Endothelial cell of umbilical vein (primary cell): ENCODE data around the gene SNX18. TPM values are rescaled to one million over a fixed set of nuclear protein-coding genes. Genes with fewer than 3 reads are reported as not detected.

Experiments
- BruUV-seq: library from RNA; stranded (reverse); fragments of 400-500 nt; replicated peaks from 2 replicates; lab custom pipeline; 2021; lab: Mats Ljungman, UMichigan
- CTCF ChIA-PET: fragments of 300-600, 350-600 bp; sonication (Branson Sonifier 250); formaldehyde crosslinking; loops from one replicate; lab custom pipeline; 2021; ENCODE audit warnings: antibody characterized with exemption, inconsistent platforms; lab: Charles Lee
- POLR2A ChIA-PET: fragments of 300-600, 350-600 bp; sonication (Branson Sonifier 250); formaldehyde crosslinking; loops from one replicate; lab custom pipeline; 2021; ENCODE audit warnings: antibody characterized with exemption, inconsistent platforms; lab: Charles Lee
- DNase-seq: peaks from one replicate; pipeline ENCODE4 v3.0.0-alpha.2; 2011; ENCODE audit warnings: low read depth, low spot score
- FAIRE-seq: peaks from 2 replicates; lab custom pipeline; 2011; peaks lifted over from hg19 to GRCh38; lab: Jason Lieb, UNC
- H2AFZ ChIP-seq: 2 replicates; pipeline ENCODE4 v1.6.0; 2012; ENCODE audit warnings: low read depth, low read length, control low read depth, inconsistent platforms
- H3K27ac ChIP-seq: 2 replicates; pipeline ENCODE4 v1.5.1; 2011; ENCODE audit warnings: low read depth, mild to moderate bottlenecking, control low read depth, low read length, moderate library complexity; ENCODE audit not compliant: insufficient read depth
- H3K27me3 ChIP-seq, 2 experiments: 2 replicates each; pipeline versions ENCODE4 v1.6.0 to v1.6.1; 2011; ENCODE audit warnings: low read length in 2 of 2, mixed read lengths in 1 of 2; ENCODE audit not compliant: control insufficient read depth in 2 of 2, insufficient read depth in 2 of 2
- H3K36me3 ChIP-seq, 2 experiments: 2 replicates in 1 of 2; 3 replicates in 1 of 2; pipeline ENCODE4 v1.5.1; 2011; ENCODE audit warnings: low read length in 2 of 2, mild to moderate bottlenecking in 1 of 2, moderate library complexity in 1 of 2; ENCODE audit not compliant: control insufficient read depth in 2 of 2, insufficient read depth in 2 of 2; ENCODE audit errors: extremely low read depth in 1 of 2
- H3K4me1 ChIP-seq: 3 replicates; pipeline ENCODE4 v1.5.1; 2011; ENCODE audit warnings: mild to moderate bottlenecking, low read length; ENCODE audit not compliant: control insufficient read depth, insufficient read depth; ENCODE audit errors: extremely low read depth
- H3K4me2 ChIP-seq: 2 replicates; pipeline ENCODE4 v1.6.1; 2011; ENCODE audit warnings: low read length, control low read depth, mixed read lengths; ENCODE audit not compliant: insufficient read depth
- H3K4me3 ChIP-seq, 3 experiments: fragments of 200-600 bp in 1 of 3; sonication (generic), shearing (Covaris generic) in 1 of 3; replicated peaks in 1 of 3; 2 replicates each; pipeline ENCODE4 v1.5.1; 2011 to 2016; ENCODE audit warnings: control low read depth in 3 of 3, low read length in 3 of 3, mild to moderate bottlenecking in 2 of 3, inconsistent platforms in 1 of 3, low read depth in 1 of 3, moderate library complexity in 1 of 3; ENCODE audit not compliant: insufficient read depth in 1 of 3
- H3K79me2 ChIP-seq: 2 replicates; pipeline ENCODE4 v1.6.0; 2012; ENCODE audit warnings: low read length, inconsistent platforms; ENCODE audit not compliant: control insufficient read depth, insufficient read depth
- H3K9ac ChIP-seq: replicated peaks from 2 replicates; pipeline ENCODE3; 2011; ENCODE audit warnings: low read length, control low read depth; ENCODE audit not compliant: insufficient read depth; ENCODE audit errors: extremely low read depth
- H3K9me1 ChIP-seq: replicated peaks from 3 replicates; pipeline ENCODE4 v1.6.0; 2011; ENCODE audit warnings: mild to moderate bottlenecking, low read length; ENCODE audit not compliant: control insufficient read depth, insufficient read depth; ENCODE audit errors: extremely low read depth
- H3K9me3 ChIP-seq: replicated peaks from 2 replicates; pipeline ENCODE4 v1.5.1; 2012; ENCODE audit warnings: low read length, inconsistent platforms; ENCODE audit not compliant: control insufficient read depth, insufficient read depth
- H4K20me1 ChIP-seq: replicated peaks from 2 replicates; pipeline ENCODE3; 2011; ENCODE audit warnings: mild to moderate bottlenecking, low read length; ENCODE audit not compliant: control insufficient read depth, insufficient read depth; ENCODE audit errors: extremely low read depth
- CTCF ChIP-seq, 2 donors: IDR thresholded peaks; 1 replicate in 1 of 2; 2 replicates in 1 of 2; pipeline ENCODE4 v1.5.1; 2011; ENCODE audit warnings: low read length in 2 of 2, mild to moderate bottlenecking in 2 of 2, moderate library complexity in 2 of 2, control low read depth in 1 of 2, inconsistent platforms in 1 of 2, low read depth in 1 of 2; ENCODE audit not compliant: insufficient read depth in 1 of 2; ENCODE audit errors: extremely low read depth in 1 of 2
- EZH2 ChIP-seq: IDR thresholded peaks from 2 replicates; pipeline ENCODE4 v1.6.1; 2012; ENCODE audit warnings: borderline replicate concordance, low read depth, mild to moderate bottlenecking, moderate library complexity, low read length, inconsistent platforms; ENCODE audit not compliant: severe bottlenecking
- FOS ChIP-seq: IDR thresholded peaks from 2 replicates; pipeline ENCODE4 v1.6.1; 2011; ENCODE audit warnings: mild to moderate bottlenecking, low read length, moderate library complexity, borderline replicate concordance; ENCODE audit not compliant: insufficient read depth
- GATA2 ChIP-seq: IDR thresholded peaks from 2 replicates; pipeline ENCODE4 v1.7.0; 2011; ENCODE audit warnings: low read depth, mild to moderate bottlenecking, moderate library complexity, mixed read lengths, low read length; ENCODE audit not compliant: insufficient read length, insufficient read depth
- JUN ChIP-seq: IDR thresholded peaks from 2 replicates; pipeline ENCODE4 v1.6.1; 2011; ENCODE audit warnings: borderline replicate concordance, low read depth; ENCODE audit not compliant: insufficient read length, insufficient read depth
- MAX ChIP-seq: IDR thresholded peaks from 2 replicates; pipeline ENCODE4 v1.6.1; 2011; ENCODE audit not compliant: insufficient read depth, insufficient read length
- MYC ChIP-seq: IDR thresholded peaks from one replicate; pipeline ENCODE4 v1.6.1; 2011; ENCODE audit warnings: mild to moderate bottlenecking, low read depth, low read length
- POLR2A ChIP-seq: IDR thresholded peaks from 2 replicates; pipeline ENCODE4 v1.6.1; 2012; ENCODE audit warnings: low read depth, mild to moderate bottlenecking, control low read depth, low read length
- POLR2AphosphoS5 ChIP-seq: IDR thresholded peaks from 2 replicates; pipeline ENCODE4 v1.6.1; 2012; ENCODE audit warnings: low read depth, mild to moderate bottlenecking, control low read depth, low read length, moderate library complexity; ENCODE audit not compliant: insufficient read depth
- dilution Hi-C: fragments of 300-500 bp; cut with MboI; formaldehyde crosslinking; loops from one replicate; pipeline ENCODE4 v1.15.0; 2019; ENCODE audit warnings: low sequenced_read_pairs; ENCODE audit not compliant: extremely low pct_ligation_motif_present
- intact Hi-C: fragments of 100-400 bp; cut with micrococcal nuclease; formaldehyde crosslinking; loops from one replicate; pipeline ENCODE4 v1.10.0; 2022
- polyA plus RNA-seq, 4 experiments: library from polyadenylated mRNA; depleted of rRNA in 3 of 4; stranded (reverse) in 3 of 4; unstranded in 1 of 4; fragments of >200 nt; gene quantifications; 2 replicates each; pipeline versions ENCODE4 v1.2.1 to v1.2.3, GENCODE V29; 2011 to 2012; ENCODE audit warnings: missing spikeins in 1 of 4
- total RNA-seq: library from RNA; stranded (reverse); gene quantifications from 2 replicates; pipeline ENCODE4 v1.2.3, GENCODE V29; 2021

SNX18 gene
- total and polyA plus RNA-seq, 2 donors (not counting 3 experiments of a cell fraction or from before 2014, with no cell fraction given), result 11.8 to 25.3 TPM

GRCh38 chr5:54495027-54495426 lies 22.5 kb upstream of the SNX18 start:
- H3K9ac ChIP-seq, result no peak overlapping the region
- H3K79me2 ChIP-seq, result no peaks in the 10 kb centered on the region
- H4K20me1 ChIP-seq, result no peaks in the 10 kb centered on the region
- no peaks in the 10 kb centered on the region for H3K9me3 ChIP-seq
- no peak overlapping the region for H2AFZ ChIP-seq
- H3K4me2 ChIP-seq, result no peak overlapping the region
- H3K4me3 ChIP-seq, result no peak overlapping the region
- ChIA-PET POLR2A (no interaction called here), CTCF (interaction anchor here (1.1 to 1.8 kb wide), 2 partner anchors 350 to 372 kb away, joined by 3 to 7 read pairs; no protein-coding TSS in a partner anchor)
- no peaks in the 10 kb centered on the region for H3K4me1 ChIP-seq
- TF ChIP-seq FOS, result no peak
- no peak for TF ChIP-seq EZH2
- TF ChIP-seq JUN, result no peak
- TF ChIP-seq MAX, result no peak
- no peak for TF ChIP-seq CTCF (IDR thresholded peaks at IDR 0.05; ENCODE audit: extremely low read depth in 1 of 2, insufficient read depth in 1 of 2, low read depth in 1 of 2, low read length in 2 of 2)
- no peak for TF ChIP-seq GATA2
- no peak for TF ChIP-seq POLR2A
- no peak for TF ChIP-seq POLR2AphosphoS5
- no peak for TF ChIP-seq MYC
- H3K36me3 ChIP-seq, result no peaks in the 10 kb centered on the region
- FAIRE-seq (no peak), DNase-seq (no peak)
- BruUV-seq, result no TSS peak
- intact Hi-C loops (loop anchor here (2.0 kb wide), 1 partner anchor 68 kb away; no protein-coding TSS in a partner anchor), dilution Hi-C loops (no loop called here)
- H3K27me3 ChIP-seq, result peaks cover 3 to 19% of the 10 kb centered on the region in 2 experiments
- H3K27ac ChIP-seq, result no peak overlapping the region
- H3K9me1 ChIP-seq, result no peaks in the 10 kb centered on the region
